Common myeloid progenitor, CD34-positive (primary cell): ENCODE measurements around the gene SLC17A6.

Source experiments
- CTCF ChIA-PET: fragments of 350-600 bp; sonication (Branson Sonifier 250); formaldehyde crosslinking; loops from one replicate; lab custom pipeline; 2021; ENCODE audit warnings: antibody characterized with exemption; lab: Charles Lee
- POLR2A ChIA-PET: fragments of 350-600 bp; sonication (Branson Sonifier 250); formaldehyde crosslinking; loops from one replicate; lab custom pipeline; 2021; ENCODE audit warnings: antibody characterized with exemption; lab: Charles Lee
- DNase-seq, 3 donors: peaks; one replicate each; pipeline versions ENCODE4 v3.0.0 to v3.0.0-alpha.2; 2013
- H3K27ac ChIP-seq, 2 experiments: 1 replicate in 1 of 2; 2 replicates in 1 of 2; pipeline ENCODE4 v1.7.0; 2013; ENCODE audit warnings: inconsistent platforms in 2 of 2, low read length in 2 of 2, mild to moderate bottlenecking in 2 of 2, low read depth in 1 of 2, moderate library complexity in 1 of 2; ENCODE audit not compliant: severe bottlenecking in 2 of 2, insufficient read depth in 1 of 2, poor library complexity in 1 of 2
- H3K27me3 ChIP-seq, 5 experiments: replicated peaks in 2 of 5; 1 replicate in 3 of 5; 2 replicates in 2 of 5; pipeline versions ENCODE4 v1.6.1 to v1.7.0; 2013; ENCODE audit warnings: low read length in 4 of 5, mild to moderate bottlenecking in 2 of 5, moderate library complexity in 2 of 5, inconsistent platforms in 1 of 5; ENCODE audit not compliant: insufficient read depth in 5 of 5, control insufficient read depth in 4 of 5
- H3K36me3 ChIP-seq, 4 experiments: 1 replicate in 2 of 4; 2 replicates in 2 of 4; pipeline versions ENCODE4 v1.6.1 to v1.7.0; 2013; ENCODE audit warnings: low read length in 3 of 4, control low read depth in 1 of 4, mild to moderate bottlenecking in 1 of 4; ENCODE audit not compliant: control insufficient read depth in 4 of 4, insufficient read depth in 4 of 4
- H3K4me1 ChIP-seq, 4 experiments: 1 replicate in 3 of 4; 2 replicates in 1 of 4; pipeline versions ENCODE4 v1.6.1 to v1.7.1; 2013; ENCODE audit warnings: low read length in 3 of 4, mild to moderate bottlenecking in 3 of 4, control low read depth in 1 of 4, inconsistent platforms in 1 of 4, moderate library complexity in 1 of 4; ENCODE audit not compliant: control insufficient read depth in 4 of 4, insufficient read depth in 4 of 4; ENCODE audit errors: control extremely low read depth in 1 of 4
- H3K4me3 ChIP-seq, 7 experiments: 1 replicate in 4 of 7; 2 replicates in 3 of 7; pipeline versions ENCODE4 v1.5.1 to v1.7.0; 2013; ENCODE audit warnings: mild to moderate bottlenecking in 7 of 7, low read length in 6 of 7, moderate library complexity in 6 of 7, inconsistent platforms in 2 of 7, low read depth in 2 of 7, control low read depth in 1 of 7; ENCODE audit not compliant: insufficient read depth in 4 of 7, control insufficient read depth in 1 of 7; ENCODE audit errors: extremely low read depth in 1 of 7
- H3K9me3 ChIP-seq, 5 experiments: 1 replicate in 4 of 5; 2 replicates in 1 of 5; pipeline versions ENCODE4 v1.6.1 to v1.7.1; 2013; ENCODE audit warnings: low read length in 4 of 5, mild to moderate bottlenecking in 2 of 5, inconsistent platforms in 1 of 5, low read depth in 1 of 5, moderate library complexity in 1 of 5; ENCODE audit not compliant: control insufficient read depth in 4 of 5, insufficient read depth in 2 of 5; ENCODE audit errors: control extremely low read depth in 1 of 5
- WGBS: methylation state at CpG from one replicate; pipeline ENCODE4 v1.1.5; 2013; ENCODE audit not compliant: insufficient coverage; 5-methylcytosine and 5-hydroxymethylcytosine counted together

The SLC17A6 gene

GRCh38 chr11:22343371-22344032, 5.3 kb downstream of the SLC17A6 start:
- 4% methylated on average over 27 of the region's 34 CpGs for WGBS
- ChIA-PET POLR2A (no interaction called here), CTCF (interaction anchor here (1.0 kb wide), 1 partner anchor 15 kb away, joined by 4 read pairs; no protein-coding TSS in a partner anchor)
- H3K4me1 ChIP-seq = peaks cover 0 to 2% (median 0%) of the 10 kb centered on the region in 4 experiments
- H3K4me3 ChIP-seq = no peak overlapping the region
- no peak for DNase-seq
- peaks cover 0 to 10% (median 0%) of the 10 kb centered on the region in 5 experiments for H3K9me3 ChIP-seq
- no peaks in the 10 kb centered on the region for H3K36me3 ChIP-seq
- no peak overlapping the region for H3K27ac ChIP-seq
- H3K27me3 ChIP-seq = peaks cover 27 to 81% (median 46%) of the 10 kb centered on the region in 5 experiments

GRCh38 chr11:22344081-22344480, 5.9 kb downstream of the SLC17A6 start:
- H3K9me3 ChIP-seq = peaks cover 0 to 10% (median 0%) of the 10 kb centered on the region in 5 experiments
- H3K4me1 ChIP-seq = peaks cover 0 to 2% (median 0%) of the 10 kb centered on the region in 4 experiments
- POLR2A ChIA-PET = no interaction called here
- no peak for DNase-seq
- CTCF ChIA-PET = interaction anchor here (1.0 kb wide), 1 partner anchor 14 kb away, joined by 4 read pairs; no protein-coding TSS in a partner anchor
- H3K27ac ChIP-seq = no peak overlapping the region
- H3K4me3 ChIP-seq = no peak overlapping the region
- H3K27me3 ChIP-seq = peaks cover 27 to 81% (median 43%) of the 10 kb centered on the region in 5 experiments
- no peaks in the 10 kb centered on the region for H3K36me3 ChIP-seq
- WGBS = 0% methylated on average over 1 of the region's 3 CpGs

GRCh38 chr11:22346282-22346681, 8.1 kb downstream of the SLC17A6 start:
- peaks cover 0 to 10% (median 0%) of the 10 kb centered on the region in 5 experiments for H3K9me3 ChIP-seq
- no peak for DNase-seq
- H3K4me3 ChIP-seq = no peak overlapping the region
- POLR2A ChIA-PET = no interaction called here
- no peak overlapping the region for H3K27ac ChIP-seq
- H3K27me3 ChIP-seq = peaks cover 11 to 75% (median 27%) of the 10 kb centered on the region in 5 experiments
- no peaks in the 10 kb centered on the region for H3K36me3 ChIP-seq
- CTCF ChIA-PET = interaction anchor here (1.4 kb wide), 1 partner anchor 10 kb away, joined by 3 read pairs; no protein-coding TSS in a partner anchor
- peaks cover 0 to 2% (median 0%) of the 10 kb centered on the region in 4 experiments for H3K4me1 ChIP-seq

GRCh38 chr11:22347857-22348487, 9.8 kb downstream of the SLC17A6 start:
- Histone ChIP-seq H3K4me1 (peaks cover 0 to 2% (median 0%) of the 10 kb centered on the region in 4 experiments), H3K36me3 (no peaks in the 10 kb centered on the region), H3K27ac (no peak overlapping the region), H3K4me3 (no peak overlapping the region), H3K27me3 (peaks cover 2 to 62% (median 12%) of the 10 kb centered on the region in 5 experiments), H3K9me3 (peaks cover 0 to 6% (median 0%) of the 10 kb centered on the region in 5 experiments)
- WGBS = no CpG with 5 or more reads among the region's 4 CpGs
- no peak for DNase-seq
- CTCF ChIA-PET = no interaction called here
- POLR2A ChIA-PET = no interaction called here

GRCh38 chr11:22349491-22349890, 11.3 kb downstream of the SLC17A6 start:
- Histone ChIP-seq H3K27ac (no peak overlapping the region), H3K4me1 (no peaks in the 10 kb centered on the region), H3K36me3 (no peaks in the 10 kb centered on the region), H3K9me3 (no peaks in the 10 kb centered on the region), H3K4me3 (no peak overlapping the region), H3K27me3 (peaks cover 0 to 47% (median 10%) of the 10 kb centered on the region in 5 experiments)
- WGBS = no CpG with 5 or more reads among the region's 2 CpGs
- no peak for DNase-seq
- POLR2A ChIA-PET = no interaction called here
- CTCF ChIA-PET = no interaction called here

- Histone ChIP-seq H3K9me3 (no peaks in the 10 kb centered on the region), H3K27me3 (peaks cover 0 to 11% (median 7%) of the 10 kb centered on the region in 5 experiments), H3K27ac (no peak overlapping the region), H3K36me3 (no peaks in the 10 kb centered on the region), H3K4me1 (no peaks in the 10 kb centered on the region), H3K4me3 (no peak overlapping the region)
- whole genome bisulfite sequencing = no CpG with 5 or more reads among the region's 2 CpGs
- no peak for DNase-seq
- ChIA-PET POLR2A (no interaction called here), CTCF (no interaction called here)
Measured at GRCh38 chr11:22359295-22359694, 21.1 kb downstream of the SLC17A6 start.

GRCh38 chr11:22371160-22371559, 33.0 kb downstream of the SLC17A6 start:
- H3K27me3 ChIP-seq = peaks cover 0 to 11% (median 0%) of the 10 kb centered on the region in 5 experiments
- ChIA-PET CTCF (no interaction called here), POLR2A (no interaction called here)
- H3K9me3 ChIP-seq = no peaks in the 10 kb centered on the region
- no peak overlapping the region for H3K4me3 ChIP-seq
- 23% methylated on average over 2 of the region's 3 CpGs for WGBS
- no peaks in the 10 kb centered on the region for H3K4me1 ChIP-seq
- DNase-seq = no peak
- no peak overlapping the region for H3K27ac ChIP-seq
- no peaks in the 10 kb centered on the region for H3K36me3 ChIP-seq
